Suprapubic skin (tissue), 4 donors: ENCODE measurements around the gene FCSK. TPM values are rescaled to one million over a fixed set of nuclear protein-coding genes. Genes with fewer than 3 reads are reported as not detected.

Experiments
- DNase-seq, 2 donors: peaks; one replicate each; pipeline ENCODE4 v3.0.0-alpha.2; 2019; ENCODE audit warnings: low spot score in 2 of 2
- H3K27ac ChIP-seq: fragments of 200-600 bp; sonication (generic); one replicate; pipeline ENCODE4 v1.5.1; 2019
- H3K27me3 ChIP-seq: fragments of 200-600 bp; sonication (generic); one replicate; pipeline ENCODE4 v1.5.1; 2019
- H3K36me3 ChIP-seq: fragments of 200-600 bp; sonication (generic); one replicate; pipeline ENCODE4 v1.5.1; 2019
- H3K4me1 ChIP-seq: fragments of 200-600 bp; sonication (generic); one replicate; pipeline ENCODE4 v1.5.1; 2019
- H3K4me3 ChIP-seq: fragments of 200-600 bp; sonication (generic); one replicate; pipeline ENCODE4 v1.5.1; 2019; ENCODE audit warnings: mild to moderate bottlenecking
- H3K9me3 ChIP-seq: fragments of 200-600 bp; sonication (generic); one replicate; pipeline ENCODE4 v1.5.1; 2019
- CTCF ChIP-seq, 2 donors: fragments of 200-600 bp in 1 of 2; fragments of 450-650 bp in 1 of 2; sonication (generic) in 1 of 2; IDR thresholded peaks; one replicate each; pipeline ENCODE4 v1.5.1; 2016 to 2019; ENCODE audit warnings: antibody characterized with exemption in 2 of 2, mild to moderate bottlenecking in 1 of 2, moderate library complexity in 1 of 2
- EP300 ChIP-seq: sonication (generic); formaldehyde crosslinking; IDR thresholded peaks from one replicate; pipeline ENCODE4 v1.6.1; 2017; ENCODE audit warnings: antibody characterized with exemption
- POLR2A ChIP-seq, 2 donors: fragments of 450-650 bp; IDR thresholded peaks; one replicate each; pipeline ENCODE4 v1.6.1; 2017; ENCODE audit warnings: antibody characterized with exemption in 2 of 2, mild to moderate bottlenecking in 2 of 2, moderate library complexity in 2 of 2
- POLR2AphosphoS5 ChIP-seq, 3 donors: sonication (generic); formaldehyde crosslinking; IDR thresholded peaks; one replicate each; pipeline ENCODE4 v1.6.1; 2017; ENCODE audit warnings: antibody characterized with exemption in 3 of 3
- WGBS: methylation state at CpG from one replicate; pipeline ENCODE4 v1.1.5; 2018; 5-methylcytosine and 5-hydroxymethylcytosine counted together
- total RNA-seq, 4 donors: library from RNA; depleted of rRNA; stranded (reverse); fragments of >200 nt; gene quantifications; one replicate each; pipeline ENCODE4 v1.1.0, GENCODE V29; 2016

FCSK gene
- total RNA-seq, 4 donors from 2014 or later = 15.7 to 44.7 (median 23.2) TPM

DNA sequence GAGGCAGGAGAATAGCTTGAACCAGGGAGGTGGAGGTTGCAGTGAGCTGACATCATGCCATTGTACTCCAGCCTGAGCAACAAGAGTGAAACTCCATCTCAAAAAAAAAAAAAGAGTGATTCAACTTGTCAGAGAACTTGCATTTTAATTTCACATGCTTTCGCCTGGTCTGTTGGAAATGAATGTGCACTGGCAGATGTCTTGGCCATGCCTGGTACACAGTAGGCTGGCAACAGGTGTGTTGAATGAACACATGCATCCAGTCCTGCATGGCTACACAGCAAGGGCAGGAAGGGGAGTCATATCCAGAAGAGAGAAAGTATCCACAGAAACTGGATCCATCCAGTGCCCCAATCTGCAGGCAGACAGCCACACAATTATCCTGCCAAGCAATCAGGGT is 57.4 kb downstream of the FCSK start:
- Histone ChIP-seq H3K9me3 (no peaks in the 10 kb centered on the region), H3K27me3 (no peaks in the 10 kb centered on the region), H3K27ac (no peak overlapping the region), H3K36me3 (peaks cover 94% of the 10 kb centered on the region), H3K4me3 (no peak overlapping the region), H3K4me1 (peaks cover 2% of the 10 kb centered on the region)
- TF ChIP-seq POLR2AphosphoS5 (IDR thresholded peaks at IDR 0.05) = no peak
- no peak for TF ChIP-seq EP300
- TF ChIP-seq CTCF (IDR thresholded peaks at IDR 0.05) = no peak
- TF ChIP-seq POLR2A (IDR thresholded peaks at IDR 0.05) = no peak
- 88% methylated on average over 1 of the region's 1 CpG for WGBS
- DNase-seq = peak in 1 of 2 donors; percentile 11

DNA sequence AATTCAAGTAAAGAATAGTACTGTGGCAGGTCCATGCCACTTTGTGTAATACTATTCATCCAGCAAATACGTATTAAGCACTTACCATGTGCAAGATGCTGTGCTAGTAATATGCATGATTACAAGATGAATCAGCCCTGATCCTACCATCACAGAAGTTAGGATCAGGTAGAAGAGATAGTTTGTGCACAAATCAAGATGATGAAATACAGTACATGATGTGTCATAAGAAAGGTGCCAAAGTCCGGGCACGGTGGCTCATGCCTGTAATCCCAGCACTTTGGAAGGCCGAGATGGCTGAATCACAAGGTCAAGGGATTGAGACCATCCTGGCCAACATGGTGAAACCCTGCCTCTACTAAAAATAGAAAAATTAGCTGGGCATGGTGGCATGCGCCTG is 58.1 kb downstream of the FCSK start:
- TF ChIP-seq POLR2AphosphoS5 (IDR thresholded peaks at IDR 0.05) = no peak
- TF ChIP-seq POLR2A (IDR thresholded peaks at IDR 0.05) = no peak
- no peak for TF ChIP-seq CTCF (IDR thresholded peaks at IDR 0.05)
- no peak for TF ChIP-seq EP300
- H3K36me3 ChIP-seq = peaks cover 95% of the 10 kb centered on the region
- H3K4me1 ChIP-seq = peaks cover 2% of the 10 kb centered on the region
- WGBS = 91% methylated on average over 5 of the region's 5 CpGs
- no peak overlapping the region for H3K4me3 ChIP-seq
- H3K27ac ChIP-seq = no peak overlapping the region
- no peaks in the 10 kb centered on the region for H3K9me3 ChIP-seq
- no peaks in the 10 kb centered on the region for H3K27me3 ChIP-seq
- peak in 1 of 2 donors; percentile 38 for DNase-seq

GRCh38 chr16:70520612-70521297 is 66.4 kb downstream of the FCSK start:
- Histone ChIP-seq H3K9me3 (no peaks in the 10 kb centered on the region), H3K4me3 (no peak overlapping the region), H3K36me3 (peaks cover 29% of the 10 kb centered on the region), H3K4me1 (peaks cover 28% of the 10 kb centered on the region), H3K27ac (no peak overlapping the region), H3K27me3 (no peaks in the 10 kb centered on the region)
- no peak for TF ChIP-seq POLR2AphosphoS5 (IDR thresholded peaks at IDR 0.05)
- TF ChIP-seq CTCF (IDR thresholded peaks at IDR 0.05) = no peak
- no peak for TF ChIP-seq EP300
- no peak for TF ChIP-seq POLR2A (IDR thresholded peaks at IDR 0.05)
- no peak for DNase-seq
- 77% methylated on average over 8 of the region's 8 CpGs for WGBS

GRCh38 chr16:70522216-70523075 is 68.1 kb downstream of the FCSK start:
- H3K4me1 ChIP-seq = peaks cover 44% of the 10 kb centered on the region
- WGBS = 43% methylated on average over 18 of the region's 18 CpGs
- no peak for TF ChIP-seq CTCF (IDR thresholded peaks at IDR 0.05)
- no peak for TF ChIP-seq EP300
- no peak for TF ChIP-seq POLR2AphosphoS5 (IDR thresholded peaks at IDR 0.05)
- no peak for TF ChIP-seq POLR2A (IDR thresholded peaks at IDR 0.05)
- peak overlapping the region; percentile 95 for H3K27ac ChIP-seq
- H3K27me3 ChIP-seq = no peaks in the 10 kb centered on the region
- peaks cover 24% of the 10 kb centered on the region for H3K36me3 ChIP-seq
- H3K9me3 ChIP-seq = no peaks in the 10 kb centered on the region
- no peak for DNase-seq
- H3K4me3 ChIP-seq = peak overlapping the region; percentile 95
